ENCODE measurements around the gene SNRNP40.
A peak's percentile ranks its signal among the peaks of the same experiment; 100 is the strongest.

SNRNP40 gene

DNA sequence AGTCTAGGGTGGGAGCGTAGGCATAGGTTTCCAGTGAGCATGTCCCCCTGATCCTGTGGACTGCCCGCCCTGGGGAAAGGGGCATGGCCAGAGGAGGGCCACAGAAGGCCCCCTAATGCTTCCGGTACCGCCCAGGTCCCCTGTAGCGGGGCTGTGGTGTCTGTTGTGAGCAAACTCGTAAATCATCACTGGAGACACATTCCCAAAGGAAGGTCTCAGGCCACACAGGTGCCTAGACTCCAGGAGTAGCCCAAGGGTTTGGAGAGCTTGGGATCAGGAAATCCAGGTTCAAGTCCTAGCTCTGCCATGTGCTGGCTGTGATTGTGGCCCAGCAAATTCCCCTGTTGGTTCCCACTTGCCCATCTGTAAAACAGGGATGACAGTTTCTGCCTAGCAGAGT lies 77.1 kb downstream of the SNRNP40 start:
- Histone ChIP-seq H3K27me3 (ENCODE audit: insufficient read depth, insufficient read length) (no peaks in the 10 kb centered on the region), H3K4me3 (ENCODE audit: insufficient read length, low read depth) (no peak overlapping the region), H3K9ac (ENCODE audit: insufficient read length, low read depth) (no peak overlapping the region), H3K4me1 (ENCODE audit: insufficient read depth, insufficient read length) (peaks cover 25% of the 10 kb centered on the region), H3K36me3 (ENCODE audit: insufficient read depth, insufficient read length, low read length) (no peaks in the 10 kb centered on the region), H3K9me3 (ENCODE audit: insufficient read depth, low read length) (no peaks in the 10 kb centered on the region)
- no peak for DNase-seq (ENCODE audit: low read depth, low spot score)
- TF ChIP-seq SUZ12 (IDR thresholded peaks at IDR 0.05; ENCODE audit: extremely low read depth, insufficient read depth, insufficient read length), result no peak
- TF ChIP-seq ZNF274 (IDR thresholded peaks at IDR 0.05; ENCODE audit: low read depth, low read length), result no peak
- no peak for TF ChIP-seq YY1 (IDR thresholded peaks at IDR 0.05; ENCODE audit: insufficient read depth, insufficient read length)

DNA sequence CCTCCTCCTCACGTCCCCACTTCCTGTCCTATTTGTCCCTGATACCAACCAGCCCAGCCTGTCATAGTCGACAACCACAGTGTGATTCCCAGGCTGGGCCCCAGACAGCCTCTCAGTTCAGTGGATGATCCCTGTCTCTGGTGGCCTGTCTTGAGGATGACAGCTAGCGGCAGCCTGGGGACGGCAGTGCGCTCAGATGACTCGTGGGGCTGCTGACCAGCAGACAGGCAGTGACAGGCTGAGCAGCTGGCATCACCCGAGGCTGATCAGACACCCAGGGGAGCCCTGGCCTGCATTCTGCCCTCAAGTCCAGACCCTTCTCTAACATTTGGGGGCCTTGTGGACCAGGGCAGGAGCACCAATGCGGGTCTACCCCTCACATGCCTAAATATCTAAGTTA lies 77.9 kb downstream of the SNRNP40 start:
- H3K27me3 ChIP-seq (ENCODE audit: insufficient read depth, insufficient read length), result no peaks in the 10 kb centered on the region
- no peak overlapping the region for H3K9ac ChIP-seq (ENCODE audit: insufficient read length, low read depth)
- DNase-seq (ENCODE audit: low read depth, low spot score), result no peak
- peaks cover 22% of the 10 kb centered on the region for H3K4me1 ChIP-seq (ENCODE audit: insufficient read depth, insufficient read length)
- no peak overlapping the region for H3K4me3 ChIP-seq (ENCODE audit: insufficient read length, low read depth)
- H3K36me3 ChIP-seq (ENCODE audit: insufficient read depth, insufficient read length, low read length), result no peaks in the 10 kb centered on the region
- no peak for TF ChIP-seq ZNF274 (IDR thresholded peaks at IDR 0.05; ENCODE audit: low read depth, low read length)
- H3K9me3 ChIP-seq (ENCODE audit: insufficient read depth, low read length), result no peaks in the 10 kb centered on the region

DNA sequence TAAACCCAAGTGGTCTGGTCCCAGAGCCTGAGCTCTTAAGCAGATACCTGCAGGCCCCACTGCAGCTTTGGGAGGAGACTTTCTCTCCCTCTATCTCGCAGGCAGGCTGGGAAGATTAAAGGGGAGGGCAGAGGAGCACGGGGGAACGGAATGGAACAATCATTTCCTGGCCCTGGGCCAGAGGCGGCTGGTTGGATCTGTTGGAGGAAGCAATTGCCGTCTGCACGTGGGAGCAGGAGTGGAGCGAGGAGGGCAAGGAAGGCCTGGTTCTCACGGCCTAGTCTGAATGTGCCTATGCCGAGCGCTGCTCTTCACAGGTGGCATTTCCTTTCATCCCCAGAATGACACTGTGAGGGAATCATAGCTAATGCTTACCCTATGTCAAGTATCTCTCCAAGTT lies 80.6 kb downstream of the SNRNP40 start:
- Histone ChIP-seq H3K9me3 (ENCODE audit: insufficient read depth, low read length) (peaks cover 13% of the 10 kb centered on the region), H3K4me1 (ENCODE audit: insufficient read depth, insufficient read length) (peaks cover 16% of the 10 kb centered on the region), H3K36me3 (ENCODE audit: insufficient read depth, insufficient read length, low read length) (peaks cover 3% of the 10 kb centered on the region), H3K9ac (ENCODE audit: insufficient read length, low read depth) (peak overlapping the region; percentile 18), H3K4me3 (ENCODE audit: insufficient read length, low read depth) (no peak overlapping the region), H3K27me3 (ENCODE audit: insufficient read depth, insufficient read length) (no peaks in the 10 kb centered on the region)
- TF ChIP-seq ZNF274 (IDR thresholded peaks at IDR 0.05; ENCODE audit: low read depth, low read length) (no peak), YY1 (IDR thresholded peaks at IDR 0.05; ENCODE audit: insufficient read depth, insufficient read length) (no peak), SUZ12 (IDR thresholded peaks at IDR 0.05; ENCODE audit: extremely low read depth, insufficient read depth, insufficient read length) (no peak)
- DNase-seq (ENCODE audit: low read depth, low spot score), result peak; percentile 56

DNA sequence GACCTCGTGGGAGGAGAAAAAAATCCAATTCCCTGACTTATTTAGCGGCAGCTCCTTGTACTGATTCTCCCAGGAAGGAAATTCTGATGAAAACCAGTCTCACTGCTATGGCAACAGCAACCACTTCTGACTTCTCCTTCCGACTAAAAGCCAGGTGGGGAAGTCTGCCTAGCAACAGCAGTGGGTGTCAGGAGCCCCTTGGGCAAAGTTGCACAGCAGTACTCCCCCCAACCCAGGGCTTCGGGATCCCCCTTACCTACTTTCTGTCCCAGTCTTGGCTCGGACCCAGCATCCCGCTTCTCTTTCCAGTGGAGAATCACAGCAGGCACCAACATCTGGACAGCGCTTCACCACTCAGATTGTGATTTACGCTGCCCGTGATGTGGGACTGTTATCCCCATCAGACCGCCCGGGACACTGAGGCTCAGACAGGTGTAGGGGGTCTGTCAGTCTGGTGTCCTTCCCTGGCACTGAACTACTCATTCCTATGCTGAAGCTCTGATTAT lies 81.5 kb downstream of the SNRNP40 start:
- H3K4me1 ChIP-seq (ENCODE audit: insufficient read depth, insufficient read length), result peaks cover 16% of the 10 kb centered on the region
- no peak for DNase-seq (ENCODE audit: low read depth, low spot score)
- H3K36me3 ChIP-seq (ENCODE audit: insufficient read depth, insufficient read length, low read length), result peaks cover 3% of the 10 kb centered on the region
- peaks cover 17% of the 10 kb centered on the region for H3K9me3 ChIP-seq (ENCODE audit: insufficient read depth, low read length)
- no peak overlapping the region for H3K9ac ChIP-seq (ENCODE audit: insufficient read length, low read depth)
- TF ChIP-seq SUZ12 (IDR thresholded peaks at IDR 0.05; ENCODE audit: extremely low read depth, insufficient read depth, insufficient read length) (no peak), ZNF274 (IDR thresholded peaks at IDR 0.05; ENCODE audit: low read depth, low read length) (no peak), YY1 (IDR thresholded peaks at IDR 0.05; ENCODE audit: insufficient read depth, insufficient read length) (no peak)
- H3K27me3 ChIP-seq (ENCODE audit: insufficient read depth, insufficient read length), result no peaks in the 10 kb centered on the region
- H3K4me3 ChIP-seq (ENCODE audit: insufficient read length, low read depth), result no peak overlapping the region

DNA sequence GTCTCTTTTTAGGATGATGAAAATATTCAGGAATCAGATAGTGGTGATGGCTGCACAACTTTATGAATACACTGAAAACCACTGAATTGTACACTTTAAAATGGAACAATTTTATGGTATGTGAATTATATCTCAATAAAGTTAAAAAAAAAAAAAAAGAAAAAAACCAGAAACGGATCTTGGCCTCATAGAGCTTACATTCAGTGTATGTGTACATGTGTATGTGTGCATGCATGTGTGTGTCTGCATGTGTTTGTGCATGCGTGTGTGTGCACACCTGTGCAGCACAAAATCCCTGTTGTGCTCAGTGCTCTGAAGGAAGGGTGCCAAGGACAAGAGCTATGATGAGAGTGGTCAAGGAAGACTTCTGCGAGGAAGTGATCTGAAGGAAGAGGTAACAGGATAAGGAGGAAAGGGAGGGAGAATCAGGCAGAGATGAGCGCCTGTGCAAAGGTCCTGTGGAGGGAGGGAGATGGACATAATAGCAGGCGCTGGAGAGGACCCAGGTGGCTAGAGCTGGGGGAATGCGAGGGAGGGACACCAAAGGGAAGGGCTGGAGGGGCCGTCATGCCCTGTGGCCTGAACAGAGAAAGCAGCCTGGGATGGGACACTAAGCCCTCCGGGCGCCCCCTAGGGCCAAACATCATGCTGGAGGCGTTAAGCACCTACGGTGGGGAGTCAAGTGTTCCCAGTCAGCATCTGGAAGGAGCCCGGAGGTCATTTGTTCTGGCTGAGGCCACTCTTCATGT lies 82.1 kb downstream of the SNRNP40 start:
- Histone ChIP-seq H3K9ac (ENCODE audit: insufficient read length, low read depth) (no peak overlapping the region), H3K4me3 (ENCODE audit: insufficient read length, low read depth) (no peak overlapping the region), H3K27me3 (ENCODE audit: insufficient read depth, insufficient read length) (no peaks in the 10 kb centered on the region), H3K36me3 (ENCODE audit: insufficient read depth, insufficient read length, low read length) (peaks cover 3% of the 10 kb centered on the region), H3K9me3 (ENCODE audit: insufficient read depth, low read length) (peaks cover 17% of the 10 kb centered on the region), H3K4me1 (ENCODE audit: insufficient read depth, insufficient read length) (peaks cover 14% of the 10 kb centered on the region)
- DNase-seq (ENCODE audit: low read depth, low spot score), result no peak
- TF ChIP-seq SUZ12 (IDR thresholded peaks at IDR 0.05; ENCODE audit: extremely low read depth, insufficient read depth, insufficient read length) (no peak), ZNF274 (IDR thresholded peaks at IDR 0.05; ENCODE audit: low read depth, low read length) (no peak), YY1 (IDR thresholded peaks at IDR 0.05; ENCODE audit: insufficient read depth, insufficient read length) (no peak)

All from NT2/D1 (cell line).